Measurements from ENCODE around the gene CADM1.

The CADM1 gene

DNA sequence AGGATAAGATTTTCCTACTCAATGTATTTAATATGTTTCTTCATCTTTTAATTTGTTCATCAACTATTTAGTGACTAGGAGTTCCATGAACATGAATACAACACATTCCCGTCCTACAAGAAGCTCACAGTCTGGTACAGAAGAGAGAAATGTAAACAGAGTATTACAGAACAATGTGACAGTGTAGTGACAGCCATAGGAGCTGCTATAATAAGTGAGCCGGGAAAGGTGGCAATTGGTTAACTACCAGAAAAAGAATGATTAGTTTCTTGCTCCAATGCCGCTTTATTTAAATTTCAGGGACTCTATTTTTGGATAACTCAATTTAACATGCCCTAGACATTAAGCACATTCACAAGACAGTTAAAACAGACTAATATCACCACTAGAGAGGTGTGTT is 192.3 kb downstream of the CADM1 start:
- no peaks in the 10 kb centered on the region for H3K27me3 ChIP-seq (ENCODE audit: insufficient read depth, insufficient read length)
- no peak for TF ChIP-seq YY1 (IDR thresholded peaks at IDR 0.05; ENCODE audit: insufficient read depth, insufficient read length)
- no peak for TF ChIP-seq SUZ12 (IDR thresholded peaks at IDR 0.05; ENCODE audit: extremely low read depth, insufficient read depth, insufficient read length)
- no peak for TF ChIP-seq ZNF274 (IDR thresholded peaks at IDR 0.05; ENCODE audit: low read depth, low read length)
- no peaks in the 10 kb centered on the region for H3K9me3 ChIP-seq (ENCODE audit: insufficient read depth, low read length)
- no peak overlapping the region for H3K9ac ChIP-seq (ENCODE audit: insufficient read length, low read depth)
- no peak overlapping the region for H3K4me3 ChIP-seq (ENCODE audit: insufficient read length, low read depth)
- no peak for DNase-seq (ENCODE audit: low read depth, low spot score)
- H3K36me3 ChIP-seq (ENCODE audit: insufficient read depth, insufficient read length, low read length): no peaks in the 10 kb centered on the region
- no peaks in the 10 kb centered on the region for H3K4me1 ChIP-seq (ENCODE audit: insufficient read depth, insufficient read length)

DNA sequence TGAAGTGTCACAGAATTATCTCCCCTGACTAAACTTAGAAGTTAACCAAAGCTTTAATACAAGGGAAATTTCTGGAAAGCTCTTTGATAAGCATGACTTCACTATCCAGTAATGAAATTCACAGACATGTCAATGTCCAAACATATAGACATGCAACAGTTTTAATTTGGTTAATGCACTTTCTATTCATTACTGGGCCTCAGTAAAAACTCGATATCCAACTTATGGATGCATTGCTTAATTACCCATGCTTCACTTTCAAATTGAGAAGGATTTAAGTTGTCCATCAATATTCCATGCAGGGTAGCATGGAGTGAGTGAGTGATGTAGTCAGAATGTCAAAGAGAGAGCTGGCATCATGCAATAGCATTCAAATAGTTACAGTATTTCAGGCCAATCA is 197.5 kb downstream of the CADM1 start:
- Histone ChIP-seq H3K36me3 (ENCODE audit: insufficient read depth, insufficient read length, low read length) (no peaks in the 10 kb centered on the region), H3K4me3 (ENCODE audit: insufficient read length, low read depth) (no peak overlapping the region), H3K27me3 (ENCODE audit: insufficient read depth, insufficient read length) (no peaks in the 10 kb centered on the region), H3K9ac (ENCODE audit: insufficient read length, low read depth) (no peak overlapping the region), H3K9me3 (ENCODE audit: insufficient read depth, low read length) (no peaks in the 10 kb centered on the region), H3K4me1 (ENCODE audit: insufficient read depth, insufficient read length) (no peaks in the 10 kb centered on the region)
- no peak for DNase-seq (ENCODE audit: low read depth, low spot score)
- no peak for TF ChIP-seq YY1 (IDR thresholded peaks at IDR 0.05; ENCODE audit: insufficient read depth, insufficient read length)
- no peak for TF ChIP-seq ZNF274 (IDR thresholded peaks at IDR 0.05; ENCODE audit: low read depth, low read length)
- no peak for TF ChIP-seq SUZ12 (IDR thresholded peaks at IDR 0.05; ENCODE audit: extremely low read depth, insufficient read depth, insufficient read length)

DNA sequence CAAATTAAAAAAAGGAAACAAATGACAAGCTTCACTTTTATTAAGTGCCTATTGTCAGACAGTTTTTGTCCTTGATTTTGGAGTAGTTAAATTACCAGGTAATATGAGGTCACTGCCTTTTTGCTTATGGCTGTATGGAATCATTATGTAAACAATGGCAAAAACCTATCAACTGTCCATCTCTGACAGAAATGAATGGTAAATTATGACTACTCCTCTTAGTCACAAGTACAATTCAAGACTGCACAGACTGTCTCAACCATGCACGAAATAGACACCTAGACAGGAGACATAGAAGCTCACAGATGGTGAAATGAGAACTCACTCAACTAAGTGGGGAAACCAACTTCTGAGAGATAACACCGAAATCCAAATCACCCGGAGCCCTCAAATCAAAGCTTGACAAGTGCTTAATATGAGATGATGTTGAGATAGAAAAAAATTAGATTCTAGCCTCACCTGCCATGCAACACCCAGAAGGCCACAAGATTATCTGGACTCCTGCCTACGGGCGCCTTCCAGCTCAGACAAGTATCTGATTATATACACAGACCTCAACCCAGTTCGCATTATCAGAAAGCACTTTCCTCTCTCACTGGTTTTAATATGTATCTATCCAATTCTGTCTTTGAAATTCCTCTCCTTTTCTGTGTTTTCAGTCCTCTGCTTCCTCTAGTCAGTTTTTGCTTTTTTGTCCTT is 199.3 kb downstream of the CADM1 start:
- H3K27me3 ChIP-seq (ENCODE audit: insufficient read depth, insufficient read length): no peaks in the 10 kb centered on the region
- no peaks in the 10 kb centered on the region for H3K9me3 ChIP-seq (ENCODE audit: insufficient read depth, low read length)
- TF ChIP-seq ZNF274 (IDR thresholded peaks at IDR 0.05; ENCODE audit: low read depth, low read length) (no peak), YY1 (IDR thresholded peaks at IDR 0.05; ENCODE audit: insufficient read depth, insufficient read length) (no peak), SUZ12 (IDR thresholded peaks at IDR 0.05; ENCODE audit: extremely low read depth, insufficient read depth, insufficient read length) (no peak)
- no peak overlapping the region for H3K4me3 ChIP-seq (ENCODE audit: insufficient read length, low read depth)
- no peaks in the 10 kb centered on the region for H3K4me1 ChIP-seq (ENCODE audit: insufficient read depth, insufficient read length)
- H3K9ac ChIP-seq (ENCODE audit: insufficient read length, low read depth): no peak overlapping the region
- DNase-seq (ENCODE audit: low read depth, low spot score): no peak
- H3K36me3 ChIP-seq (ENCODE audit: insufficient read depth, insufficient read length, low read length): no peaks in the 10 kb centered on the region

DNA sequence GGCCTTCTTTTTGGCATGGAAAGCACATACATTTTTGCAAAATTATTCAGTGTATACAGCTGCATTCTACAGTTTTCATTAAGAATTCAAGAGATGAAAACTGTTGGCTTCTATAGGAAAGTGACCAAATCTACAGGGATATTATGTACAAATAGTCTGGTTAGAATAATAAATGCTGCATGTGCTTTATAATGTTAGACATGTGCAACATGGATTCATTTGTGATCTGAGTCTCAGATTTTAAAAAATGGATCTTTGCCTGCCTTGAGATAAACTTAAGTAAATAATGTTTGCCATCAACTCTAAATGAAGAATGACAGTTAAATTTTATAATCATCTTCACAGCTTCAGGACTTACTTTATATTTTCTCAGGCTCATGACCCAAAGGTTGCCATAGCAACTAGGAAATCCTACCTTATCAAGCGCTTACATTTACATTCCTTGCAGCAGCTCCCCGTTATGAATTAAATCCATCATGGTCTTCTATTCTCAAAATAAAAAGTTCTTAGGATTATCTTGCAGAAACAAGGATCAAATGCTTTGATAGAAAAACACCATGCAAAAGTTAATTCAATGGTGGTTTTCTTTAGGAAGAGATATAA is 200.2 kb downstream of the CADM1 start:
- Histone ChIP-seq H3K4me3 (ENCODE audit: insufficient read length, low read depth) (no peak overlapping the region), H3K27me3 (ENCODE audit: insufficient read depth, insufficient read length) (no peaks in the 10 kb centered on the region), H3K4me1 (ENCODE audit: insufficient read depth, insufficient read length) (no peaks in the 10 kb centered on the region), H3K9ac (ENCODE audit: insufficient read length, low read depth) (no peak overlapping the region), H3K9me3 (ENCODE audit: insufficient read depth, low read length) (no peaks in the 10 kb centered on the region), H3K36me3 (ENCODE audit: insufficient read depth, insufficient read length, low read length) (no peaks in the 10 kb centered on the region)
- TF ChIP-seq YY1 (IDR thresholded peaks at IDR 0.05; ENCODE audit: insufficient read depth, insufficient read length) (no peak), SUZ12 (IDR thresholded peaks at IDR 0.05; ENCODE audit: extremely low read depth, insufficient read depth, insufficient read length) (no peak), ZNF274 (IDR thresholded peaks at IDR 0.05; ENCODE audit: low read depth, low read length) (no peak)
- no peak for DNase-seq (ENCODE audit: low read depth, low spot score)

DNA sequence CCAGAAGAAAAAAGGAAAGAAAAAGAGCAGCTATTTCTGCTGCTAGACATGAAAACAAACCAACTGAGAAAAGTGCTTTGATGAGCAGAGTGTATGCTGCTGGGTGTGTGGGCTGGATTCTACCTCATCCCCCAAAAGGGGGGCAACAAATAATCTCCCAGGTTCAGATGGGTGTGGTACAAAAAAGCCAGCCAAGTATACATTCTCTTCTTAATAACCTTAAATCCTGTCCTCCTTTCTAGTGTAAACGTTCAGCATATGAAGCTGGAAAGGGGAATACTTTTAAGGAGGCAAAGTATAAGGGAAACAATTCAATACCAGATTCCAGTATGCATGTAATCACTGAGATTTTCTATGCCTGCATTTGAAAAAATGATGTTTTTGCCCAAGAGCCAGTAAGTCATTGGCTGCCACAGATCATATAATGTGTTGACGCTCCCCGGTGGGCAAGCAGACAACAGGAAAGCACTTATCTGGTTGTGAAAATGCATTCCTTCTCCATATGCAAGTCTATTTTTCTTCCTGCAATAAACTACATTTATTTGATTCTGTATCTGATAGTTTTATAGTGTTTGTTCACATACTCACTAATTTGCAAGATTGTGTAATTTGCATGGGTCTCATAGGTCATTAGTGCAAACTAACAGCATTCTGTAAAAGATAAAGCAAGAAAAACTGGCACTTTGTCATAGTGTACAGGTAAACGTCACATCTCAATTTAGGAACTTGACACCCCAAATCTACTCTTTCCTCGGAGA is 201.1 kb downstream of the CADM1 start:
- no peaks in the 10 kb centered on the region for H3K36me3 ChIP-seq (ENCODE audit: insufficient read depth, insufficient read length, low read length)
- no peak overlapping the region for H3K9ac ChIP-seq (ENCODE audit: insufficient read length, low read depth)
- H3K4me3 ChIP-seq (ENCODE audit: insufficient read length, low read depth): no peak overlapping the region
- no peak for DNase-seq (ENCODE audit: low read depth, low spot score)
- TF ChIP-seq SUZ12 (IDR thresholded peaks at IDR 0.05; ENCODE audit: extremely low read depth, insufficient read depth, insufficient read length) (no peak), YY1 (IDR thresholded peaks at IDR 0.05; ENCODE audit: insufficient read depth, insufficient read length) (no peak), ZNF274 (IDR thresholded peaks at IDR 0.05; ENCODE audit: low read depth, low read length) (no peak)
- H3K4me1 ChIP-seq (ENCODE audit: insufficient read depth, insufficient read length): no peaks in the 10 kb centered on the region
- H3K9me3 ChIP-seq (ENCODE audit: insufficient read depth, low read length): no peaks in the 10 kb centered on the region
- H3K27me3 ChIP-seq (ENCODE audit: insufficient read depth, insufficient read length): no peaks in the 10 kb centered on the region

DNA sequence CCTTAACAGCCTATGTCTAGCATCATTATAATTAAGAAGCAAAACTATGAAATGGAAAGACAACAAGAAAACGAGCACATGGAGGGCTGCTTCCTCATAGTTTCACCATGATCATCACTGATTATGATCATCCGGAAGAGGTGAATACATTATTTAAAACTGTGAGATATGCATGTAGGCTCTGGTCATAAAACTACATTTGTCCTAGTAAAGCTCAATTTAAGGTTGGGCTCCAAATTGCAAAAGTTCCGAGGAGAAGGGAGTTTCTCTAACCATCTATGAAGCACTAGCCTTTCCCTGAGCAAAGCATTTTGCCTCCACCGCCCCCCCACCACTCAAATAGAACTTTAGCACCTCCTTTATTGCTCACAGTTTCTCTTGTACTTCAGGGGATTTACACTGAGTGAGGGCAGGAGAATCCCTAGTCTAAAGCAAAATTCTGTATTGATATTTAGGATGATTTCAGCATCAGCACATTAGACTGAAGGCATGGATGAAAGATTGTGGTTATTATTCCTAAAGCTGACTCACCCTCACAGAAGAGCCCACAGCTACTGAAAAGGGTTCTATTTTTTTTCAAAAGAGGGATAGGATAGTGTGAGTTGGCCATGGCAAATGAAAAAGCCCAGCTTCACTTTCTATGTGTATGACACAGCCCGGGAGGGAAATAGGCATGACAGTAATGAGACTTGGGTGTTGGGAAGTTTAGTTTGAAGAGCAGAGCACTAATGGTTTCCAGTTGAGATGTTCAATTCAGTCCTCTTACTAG is 203.4 kb downstream of the CADM1 start:
- H3K4me3 ChIP-seq (ENCODE audit: insufficient read length, low read depth): no peak overlapping the region
- TF ChIP-seq ZNF274 (IDR thresholded peaks at IDR 0.05; ENCODE audit: low read depth, low read length): no peak
- no peak for TF ChIP-seq SUZ12 (IDR thresholded peaks at IDR 0.05; ENCODE audit: extremely low read depth, insufficient read depth, insufficient read length)
- no peak for TF ChIP-seq YY1 (IDR thresholded peaks at IDR 0.05; ENCODE audit: insufficient read depth, insufficient read length)
- H3K9ac ChIP-seq (ENCODE audit: insufficient read length, low read depth): no peak overlapping the region
- H3K27me3 ChIP-seq (ENCODE audit: insufficient read depth, insufficient read length): no peaks in the 10 kb centered on the region
- no peak for DNase-seq (ENCODE audit: low read depth, low spot score)
- no peaks in the 10 kb centered on the region for H3K4me1 ChIP-seq (ENCODE audit: insufficient read depth, insufficient read length)
- no peaks in the 10 kb centered on the region for H3K36me3 ChIP-seq (ENCODE audit: insufficient read depth, insufficient read length, low read length)
- no peaks in the 10 kb centered on the region for H3K9me3 ChIP-seq (ENCODE audit: insufficient read depth, low read length)

Measured in NT2/D1 (cell line).